LNCAP (cell line): ENCODE data around the gene DCTN3.

Experiments
- CTCF ChIP-seq: fragments of 450-650 bp; IDR thresholded peaks from 2 replicates; pipeline ENCODE4 v1.5.1; 2017; ENCODE audit warnings: mild to moderate bottlenecking

Gene DCTN3

GRCh38 chr9:34620061-34620994, at the start of gene DCTN3:
TSS of gene DCTN3 (minus strand) at chr9:34620495. CDS start at chr9:34620464, 31 bp downstream.
- no peak for TF ChIP-seq CTCF

- no peak for TF ChIP-seq CTCF
Measured at GRCh38 chr9:34665381-34666250, 45.3 kb upstream of the DCTN3 start.

- no peak for TF ChIP-seq CTCF
Measured at GRCh38 chr9:34665067-34665380, 44.7 kb upstream of the DCTN3 start.

GRCh38 chr9:34664281-34665066, 44.2 kb upstream of the DCTN3 start:
- TF ChIP-seq CTCF, result peak; percentile 65

- TF ChIP-seq CTCF, result no peak
Measured at GRCh38 chr9:34663303-34663605, 43.0 kb upstream of the DCTN3 start.

- TF ChIP-seq CTCF, result no peak
Measured at GRCh38 chr9:34662526-34663302, 42.4 kb upstream of the DCTN3 start, which contains the start of gene CCL27. TSS of gene CCL27 (minus strand) at chr9:34662657. CDS start at chr9:34662633, 24 bp downstream.
